ENCODE measurements around the gene SMC3. TPM values are rescaled to one million over a fixed set of nuclear protein-coding genes. Genes with fewer than 3 reads are reported as not detected.
A peak's percentile ranks its signal among the peaks of the same experiment; 100 is the strongest.

SMC3 gene
- polyA plus RNA-seq, 2 of the 4 experiments (the other 2 are of a cell fraction): 59.5 to 60.5 TPM

- peak overlapping the region; percentile 51 for H3K4me2 ChIP-seq
- CTCF ChIA-PET: interaction anchor here (0.5 to 4.7 kb wide), 49 partner anchors 8 to 369 kb away, joined by 3 to 65 read pairs (median 5); partner anchors contain the start of genes DUSP5, SMC3 and SMNDC1
- H3K4me3 ChIP-seq: no peak overlapping the region
- TF ChIP-seq HDAC2 (IDR thresholded peaks at IDR 0.05) (no peak), CHD4 (IDR thresholded peaks at IDR 0.05; ENCODE audit: borderline replicate concordance) (no peak), HOXB5 (CRISPR knock-in tag; IDR thresholded peaks at IDR 0.05) (no peak), HMGXB4 (CRISPR knock-in tag; IDR thresholded peaks at IDR 0.05; ENCODE audit: borderline replicate concordance) (no peak), RAD21 (conservative IDR thresholded peaks at IDR 0.05 in 1 of 2, IDR thresholded peaks at IDR 0.05 in 1 of 2) (peak; percentile 92 to 93), TP53 (CRISPR knock-in tag; IDR thresholded peaks at IDR 0.05) (no peak), SMC3 (IDR thresholded peaks at IDR 0.05) (peak; percentile 91), BCL3 (IDR thresholded peaks at IDR 0.05) (no peak), CTCF (IDR thresholded peaks at IDR 0.05) (peak; percentile 89)
- DNase-seq (ENCODE audit: low read depth in 1 of 2, low spot score in 1 of 2) (peak; percentile 69), ATAC-seq (peak; percentile 70 to 87; a peak in 5 of 6 replicates), FAIRE-seq (peak; percentile 39)
- POLR2A ChIA-PET: interaction anchor here (1.0 kb wide), 1 partner anchor 235 kb away, joined by 3 read pairs; no protein-coding TSS in a partner anchor
- H3K9me3 ChIP-seq: no peaks in the 10 kb centered on the region
- peaks cover 10% of the 10 kb centered on the region for H3K4me1 ChIP-seq
- 5% methylated on average over 8 of the region's 8 CpGs for WGBS (ENCODE audit: missing lambda C conversion rate)
- peak overlapping the region; percentile 64 to 74 for H3K27ac ChIP-seq
These were observed 20.2 kb upstream of the SMC3 start for GRCh38 chr10:110547139-110547761.

GRCh38 chr10:110548002-110548401 lies 19.5 kb upstream of the SMC3 start:
- ChIA-PET CTCF (interaction anchor here (0.5 to 4.7 kb wide), 10 partner anchors 10 to 369 kb away, joined by 3 to 65 read pairs (median 4); partner anchors contain the start of gene SMNDC1), POLR2A (no interaction called here)
- ATAC-seq (no peak), DNase-seq (ENCODE audit: low read depth in 1 of 2, low spot score in 1 of 2) (no peak), FAIRE-seq (no peak)
- Histone ChIP-seq H3K4me2 (no peak overlapping the region), H3K9me3 (no peaks in the 10 kb centered on the region), H3K4me3 (no peak overlapping the region), H3K27ac (peak overlapping the region in 1 of 2 experiments; percentile 60; a peak in 2 of 6 replicates), H3K4me1 (peaks cover 10% of the 10 kb centered on the region)
- TF ChIP-seq USF2 (IDR thresholded peaks at IDR 0.05) (no peak), NR3C1 (IDR thresholded peaks at IDR 0.05) (no peak), BHLHE40 (IDR thresholded peaks at IDR 0.05; ENCODE audit: low read depth, low read length) (no peak), MAFK (IDR thresholded peaks at IDR 0.05; ENCODE audit: partially characterized antibody) (no peak), ATOH8 (CRISPR knock-in tag; IDR thresholded peaks at IDR 0.05; ENCODE audit: low read depth) (no peak), MAZ (IDR thresholded peaks at IDR 0.05; ENCODE audit: borderline replicate concordance, low read depth, low read length) (no peak), KDM5A (IDR thresholded peaks at IDR 0.05) (no peak), HOXB13 (CRISPR knock-in tag; IDR thresholded peaks at IDR 0.05; ENCODE audit: low read depth) (no peak), ZC3H11A (IDR thresholded peaks at IDR 0.05) (no peak), HOXB5 (CRISPR knock-in tag; IDR thresholded peaks at IDR 0.05) (no peak), HOXA7 (CRISPR knock-in tag; IDR thresholded peaks at IDR 0.05) (no peak), RARB (CRISPR knock-in tag; IDR thresholded peaks at IDR 0.05) (no peak), PBX3 (IDR thresholded peaks at IDR 0.05) (no peak), HMGXB4 (CRISPR knock-in tag; IDR thresholded peaks at IDR 0.05; ENCODE audit: borderline replicate concordance) (no peak), TP53 (CRISPR knock-in tag; IDR thresholded peaks at IDR 0.05) (no peak), MYC (IDR thresholded peaks at IDR 0.05; ENCODE audit: borderline replicate concordance, low read length) (no peak), JUN (IDR thresholded peaks at IDR 0.05) (no peak), ZFP36 (IDR thresholded peaks at IDR 0.05; ENCODE audit: borderline replicate concordance, partially characterized antibody) (no peak), RNF2 (IDR thresholded peaks at IDR 0.05; ENCODE audit: borderline replicate concordance, low read depth) (no peak), MAX (IDR thresholded peaks at IDR 0.05) (no peak)
- 45% methylated on average over 5 of the region's 5 CpGs for WGBS (ENCODE audit: missing lambda C conversion rate)
